ENCODE data around the gene ATP10D.

Gene ATP10D

GRCh38 chr4:47597696-47598095 lies 112.6 kb downstream of the ATP10D start:
- no peak overlapping the region for H3K4me3 ChIP-seq (ENCODE audit: low read depth, low read length)
- no peak for DNase-seq (ENCODE audit: low read depth)
- TF ChIP-seq CTCF (conservative IDR thresholded peaks at IDR 0.05; ENCODE audit: low read depth, low read length): no peak

- TF ChIP-seq CTCF (conservative IDR thresholded peaks at IDR 0.05; ENCODE audit: low read depth, low read length): no peak
- DNase-seq (ENCODE audit: low read depth): peak; percentile 41
- H3K4me3 ChIP-seq (ENCODE audit: low read depth, low read length): no peak overlapping the region
These were observed 113.2 kb downstream of the ATP10D start for GRCh38 chr4:47598320-47598719.

GRCh38 chr4:47598896-47599295 lies 113.8 kb downstream of the ATP10D start:
- no peak for DNase-seq (ENCODE audit: low read depth)
- no peak overlapping the region for H3K4me3 ChIP-seq (ENCODE audit: low read depth, low read length)
- TF ChIP-seq CTCF (conservative IDR thresholded peaks at IDR 0.05; ENCODE audit: low read depth, low read length): no peak

GRCh38 chr4:47606482-47606881 lies 121.4 kb downstream of the ATP10D start:
- no peak for DNase-seq (ENCODE audit: low read depth)
- TF ChIP-seq CTCF (conservative IDR thresholded peaks at IDR 0.05; ENCODE audit: low read depth, low read length): no peak
- no peak overlapping the region for H3K4me3 ChIP-seq (ENCODE audit: low read depth, low read length)

GRCh38 chr4:47612116-47613023 lies 127.3 kb downstream of the ATP10D start:
- DNase-seq (ENCODE audit: low read depth): peak; percentile 36
- H3K4me3 ChIP-seq (ENCODE audit: low read depth, low read length): no peak overlapping the region
- TF ChIP-seq CTCF (conservative IDR thresholded peaks at IDR 0.05; ENCODE audit: low read depth, low read length): no peak

GRCh38 chr4:47615385-47615784 lies 130.3 kb downstream of the ATP10D start:
- TF ChIP-seq CTCF (conservative IDR thresholded peaks at IDR 0.05; ENCODE audit: low read depth, low read length): no peak
- H3K4me3 ChIP-seq (ENCODE audit: low read depth, low read length): no peak overlapping the region
- peak; percentile 27 for DNase-seq (ENCODE audit: low read depth)

GRCh38 chr4:47617607-47618006 lies 132.5 kb downstream of the ATP10D start:
- no peak overlapping the region for H3K4me3 ChIP-seq (ENCODE audit: low read depth, low read length)
- no peak for TF ChIP-seq CTCF (conservative IDR thresholded peaks at IDR 0.05; ENCODE audit: low read depth, low read length)
- DNase-seq (ENCODE audit: low read depth): no peak

Data from choroid plexus epithelial cell (primary cell).